GM18499 (cell line): Measurements from ENCODE around the gene FXN.

ENCODE experiments used
- ATAC-seq: cut with Tn5 transposase; IDR thresholded peaks from one replicate; pipeline ENCODE4 v1.9.1; 2021; ENCODE audit warnings: moderate number of reproducible peaks; ENCODE audit not compliant: insufficient read depth, unreplicated experiment

Gene FXN

DNA sequence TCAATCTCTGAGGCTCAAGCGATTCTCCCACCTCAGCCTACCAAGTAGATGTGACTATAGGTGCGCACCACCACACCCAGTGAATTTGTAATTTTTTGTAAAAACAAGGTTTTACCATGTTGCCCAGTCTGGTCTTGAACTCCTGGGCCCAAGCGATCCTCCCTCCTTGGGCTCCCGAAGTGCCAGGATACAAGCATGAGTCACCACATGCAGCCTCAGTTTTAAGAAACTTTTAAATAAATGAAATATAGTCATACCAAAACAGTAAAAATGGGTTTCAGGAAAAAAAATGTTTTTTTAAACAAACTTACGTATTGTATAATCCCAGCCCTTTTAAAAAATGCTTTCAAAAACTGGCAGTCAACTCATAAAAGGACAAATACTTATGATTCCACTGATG lies 26.6 kb downstream of the FXN start:
- ATAC-seq, result no peak

DNA sequence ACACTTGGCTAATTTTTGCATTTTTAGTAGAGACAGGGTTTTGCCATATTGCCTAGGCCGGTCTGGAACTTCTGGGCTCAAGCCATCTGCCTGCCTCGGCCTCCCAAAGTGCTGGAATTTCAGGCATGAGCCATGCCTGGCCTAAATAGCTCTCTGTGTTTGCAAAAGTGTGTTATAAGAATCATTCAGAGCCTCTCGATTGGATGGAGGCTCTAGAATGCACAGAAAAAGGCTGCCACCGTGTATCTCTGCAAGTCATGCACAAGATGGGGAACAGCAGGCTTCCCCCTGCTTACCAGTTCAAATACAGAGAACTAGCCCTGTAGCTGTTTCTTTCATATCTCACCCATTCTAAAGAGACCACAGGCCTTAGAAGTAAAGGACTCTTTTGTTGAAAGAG lies 28.3 kb downstream of the FXN start:
- ATAC-seq, result no peak

DNA sequence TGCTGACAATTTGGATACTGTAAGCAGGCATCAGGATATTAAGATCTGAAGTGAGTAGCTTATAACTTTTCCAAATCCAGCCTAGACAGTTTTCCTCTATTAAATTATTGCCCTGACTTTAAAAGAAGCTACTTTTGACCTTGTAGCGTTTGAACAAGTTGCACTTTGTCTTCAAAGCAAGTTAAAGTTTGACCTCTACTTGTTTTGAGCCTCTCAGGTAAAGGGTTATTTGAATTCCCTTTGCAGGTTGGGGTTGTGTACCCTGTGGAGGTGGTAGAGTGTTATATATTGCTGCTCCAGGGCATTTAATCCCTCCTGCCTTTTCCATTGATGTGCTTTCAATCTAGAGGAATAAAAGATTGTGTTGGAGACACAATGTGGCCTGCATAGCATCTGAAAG lies 30.1 kb downstream of the FXN start:
- ATAC-seq, result no peak

DNA sequence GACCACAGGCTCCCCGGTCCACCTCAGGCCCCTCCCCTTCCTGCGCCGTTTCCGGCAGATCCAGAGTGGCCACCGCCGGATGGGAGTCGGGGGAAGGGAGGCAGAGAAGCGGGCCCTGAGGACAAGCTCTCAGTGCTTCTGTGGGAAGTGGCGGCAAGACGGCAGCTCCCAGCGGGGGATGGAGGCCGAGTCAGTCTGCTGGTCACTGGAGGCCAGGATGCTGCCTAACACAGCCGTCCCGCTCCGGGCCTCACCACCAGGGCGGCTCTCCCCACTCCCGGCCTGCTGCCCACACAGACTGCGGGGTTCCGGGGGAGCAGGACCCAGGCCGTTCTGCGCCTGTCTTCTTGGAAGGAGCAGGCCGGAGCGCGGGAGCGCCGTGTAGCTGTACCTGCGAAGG lies 31.4 kb downstream of the FXN start:
- no peak for ATAC-seq

DNA sequence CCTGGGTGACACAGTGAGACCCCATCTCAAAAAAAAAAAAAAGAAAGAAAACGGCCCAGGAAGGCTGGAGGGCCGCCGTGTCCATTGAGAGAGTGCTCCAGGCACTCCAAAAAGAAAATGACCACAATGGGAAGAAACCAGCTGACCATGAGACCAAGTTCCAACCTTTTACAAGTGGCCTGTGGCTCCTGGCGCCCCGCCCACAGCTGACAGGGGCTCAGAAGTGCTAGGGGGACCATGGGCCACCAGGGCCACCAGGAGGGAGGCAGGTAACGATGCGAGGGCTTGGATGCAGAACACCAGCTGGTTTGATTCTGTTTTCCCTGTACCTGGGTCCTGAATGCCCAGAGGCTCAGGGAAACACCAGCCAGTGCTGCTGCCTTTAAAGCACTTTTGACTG lies 34.6 kb downstream of the FXN start:
- ATAC-seq, result no peak

DNA sequence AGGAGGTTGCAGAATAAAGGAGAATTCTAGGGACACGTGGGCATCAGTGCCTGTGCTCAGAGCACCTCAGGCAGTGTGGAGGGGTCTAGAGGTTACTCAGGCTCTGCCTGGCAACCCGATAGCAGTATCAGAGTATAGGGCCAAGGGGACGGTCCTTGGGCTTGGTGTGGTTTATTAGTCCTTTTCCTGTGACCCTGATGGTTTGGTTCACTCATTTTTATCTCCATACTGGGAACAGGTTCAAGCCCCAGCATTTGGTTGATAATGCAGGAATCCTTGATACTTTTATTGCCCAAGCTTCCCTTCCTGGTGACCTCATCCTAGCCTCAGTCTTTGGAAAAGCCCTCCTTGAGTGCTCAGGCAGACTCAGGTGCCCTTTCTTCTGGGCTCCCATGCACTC lies 35.5 kb downstream of the FXN start:
- ATAC-seq, result no peak

DNA sequence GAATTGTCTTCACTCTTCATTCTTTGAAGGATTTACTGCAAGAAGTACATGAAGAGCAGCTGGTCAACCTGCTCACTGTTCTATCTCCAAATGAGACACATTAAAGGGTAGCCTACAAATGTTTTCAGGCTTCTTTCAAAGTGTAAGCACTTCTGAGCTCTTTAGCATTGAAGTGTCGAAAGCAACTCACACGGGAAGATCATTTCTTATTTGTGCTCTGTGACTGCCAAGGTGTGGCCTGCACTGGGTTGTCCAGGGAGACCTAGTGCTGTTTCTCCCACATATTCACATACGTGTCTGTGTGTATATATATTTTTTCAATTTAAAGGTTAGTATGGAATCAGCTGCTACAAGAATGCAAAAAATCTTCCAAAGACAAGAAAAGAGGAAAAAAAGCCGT lies 37.6 kb downstream of the FXN start:
- ATAC-seq, result no peak

DNA sequence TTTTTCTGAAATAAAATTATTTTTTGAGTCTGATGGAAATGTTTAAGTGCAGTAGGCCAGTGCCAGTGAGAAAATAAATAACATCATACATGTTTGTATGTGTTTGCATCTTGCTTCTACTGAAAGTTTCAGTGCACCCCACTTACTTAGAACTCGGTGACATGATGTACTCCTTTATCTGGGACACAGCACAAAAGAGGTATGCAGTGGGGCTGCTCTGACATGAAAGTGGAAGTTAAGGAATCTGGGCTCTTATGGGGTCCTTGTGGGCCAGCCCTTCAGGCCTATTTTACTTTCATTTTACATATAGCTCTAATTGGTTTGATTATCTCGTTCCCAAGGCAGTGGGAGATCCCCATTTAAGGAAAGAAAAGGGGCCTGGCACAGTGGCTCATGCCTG lies 39.2 kb downstream of the FXN start:
- no peak for ATAC-seq

DNA sequence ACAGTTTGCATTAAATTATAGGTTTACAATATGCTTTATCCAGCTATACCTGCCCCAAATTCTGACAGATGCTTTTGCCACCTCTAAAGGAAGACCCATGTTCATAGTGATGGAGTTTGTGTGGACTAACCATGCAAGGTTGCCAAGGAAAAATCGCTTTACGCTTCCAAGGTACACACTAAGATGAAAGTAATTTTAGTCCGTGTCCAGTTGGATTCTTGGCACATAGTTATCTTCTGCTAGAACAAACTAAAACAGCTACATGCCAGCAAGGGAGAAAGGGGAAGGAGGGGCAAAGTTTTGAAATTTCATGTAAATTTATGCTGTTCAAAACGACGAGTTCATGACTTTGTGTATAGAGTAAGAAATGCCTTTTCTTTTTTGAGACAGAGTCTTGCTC lies 41.0 kb downstream of the FXN start:
- ATAC-seq, result no peak

DNA sequence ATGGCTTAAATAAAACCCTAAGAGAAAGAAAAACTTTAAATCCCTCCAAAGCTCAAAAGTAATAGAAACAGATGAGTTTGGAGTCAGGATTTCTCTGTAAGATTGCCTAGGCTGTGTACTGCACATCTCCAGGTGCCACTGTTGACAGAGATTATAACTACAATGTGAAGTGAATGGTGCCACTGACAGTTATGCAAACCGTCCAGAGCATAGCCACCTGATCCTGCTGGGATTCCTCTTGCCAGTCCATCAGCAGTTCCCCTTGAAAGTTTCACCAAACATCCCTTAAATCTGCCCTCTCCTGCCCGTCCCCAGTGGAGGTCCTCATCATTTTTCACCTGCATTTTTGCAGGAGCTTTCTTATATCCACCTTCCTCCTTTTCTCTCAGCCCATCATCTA lies 42.5 kb downstream of the FXN start:
- ATAC-seq, result no peak

DNA sequence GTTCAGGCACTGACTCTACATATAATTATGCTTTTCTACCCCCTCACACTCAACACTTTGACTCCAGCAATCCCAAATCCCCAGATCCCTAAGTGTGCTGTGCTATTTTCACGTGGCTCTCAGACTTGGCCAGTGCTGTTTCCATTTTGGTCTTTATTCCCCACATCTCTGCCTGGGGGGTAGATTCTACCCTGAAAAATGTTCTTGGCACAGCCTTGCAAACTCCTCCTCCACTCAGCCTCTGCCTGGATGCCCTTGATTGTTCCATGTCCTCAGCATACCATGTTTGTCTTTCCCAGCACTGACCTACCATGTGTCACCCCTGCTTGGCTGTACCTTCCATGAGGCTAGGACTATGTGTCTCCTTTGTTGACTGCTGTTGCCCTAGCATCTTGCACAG lies 43.0 kb downstream of the FXN start:
- no peak for ATAC-seq

DNA sequence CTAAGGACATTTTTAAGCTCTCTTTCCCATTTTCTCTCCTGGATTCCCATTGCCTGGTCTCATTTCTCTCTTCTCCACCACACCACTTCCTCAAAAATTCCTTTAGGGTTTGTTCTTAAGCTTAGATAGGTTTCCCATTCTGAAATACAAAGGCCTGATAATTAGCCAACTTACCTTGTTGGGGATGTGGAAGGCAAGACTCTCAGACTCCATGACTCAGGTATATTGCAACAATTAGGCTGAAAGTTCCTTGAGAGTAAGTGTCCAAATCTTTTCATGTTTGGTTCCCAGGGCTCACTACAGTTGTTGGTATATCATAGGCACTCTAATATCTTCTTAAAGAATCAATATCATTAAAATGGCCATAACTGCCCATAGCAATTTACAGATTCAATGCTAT lies 43.6 kb downstream of the FXN start:
- no peak for ATAC-seq

DNA sequence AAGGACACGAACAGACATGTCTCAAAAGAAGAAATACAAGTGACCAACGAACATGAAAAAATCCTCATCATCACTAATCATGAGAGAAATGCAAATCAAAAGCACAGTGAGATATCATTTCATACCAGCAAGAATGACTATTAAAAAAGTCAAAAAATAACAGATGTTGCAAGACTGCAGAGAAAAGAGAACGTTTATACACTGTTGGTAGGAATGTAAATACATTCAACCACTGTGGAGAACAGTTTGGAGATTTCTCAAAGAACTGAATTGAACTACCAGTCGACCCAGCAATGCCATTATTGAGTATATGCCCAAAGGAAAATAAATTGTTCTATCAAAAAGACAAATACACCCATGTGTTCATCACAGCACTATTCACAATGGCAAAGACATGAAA lies 45.7 kb downstream of the FXN start:
- no peak for ATAC-seq

DNA sequence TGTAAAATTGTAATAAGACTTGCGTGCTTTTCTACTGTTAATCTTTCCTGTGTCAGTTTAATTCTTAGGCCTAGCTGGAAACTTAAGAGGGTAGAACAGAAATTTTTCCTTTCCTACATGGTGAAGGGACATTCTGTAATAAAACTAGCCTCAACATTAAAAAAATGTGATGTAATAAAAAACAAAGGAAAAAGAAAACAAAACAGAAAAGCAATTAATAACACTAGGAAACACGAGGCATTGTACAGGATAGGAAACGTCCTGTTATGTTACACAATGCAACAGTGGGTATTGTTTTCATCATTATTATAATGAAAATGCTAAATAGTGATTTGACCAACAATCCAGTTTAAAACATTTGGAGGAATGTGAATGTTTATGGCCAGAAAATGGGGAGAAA lies 47.8 kb downstream of the FXN start:
- ATAC-seq, result no peak

DNA sequence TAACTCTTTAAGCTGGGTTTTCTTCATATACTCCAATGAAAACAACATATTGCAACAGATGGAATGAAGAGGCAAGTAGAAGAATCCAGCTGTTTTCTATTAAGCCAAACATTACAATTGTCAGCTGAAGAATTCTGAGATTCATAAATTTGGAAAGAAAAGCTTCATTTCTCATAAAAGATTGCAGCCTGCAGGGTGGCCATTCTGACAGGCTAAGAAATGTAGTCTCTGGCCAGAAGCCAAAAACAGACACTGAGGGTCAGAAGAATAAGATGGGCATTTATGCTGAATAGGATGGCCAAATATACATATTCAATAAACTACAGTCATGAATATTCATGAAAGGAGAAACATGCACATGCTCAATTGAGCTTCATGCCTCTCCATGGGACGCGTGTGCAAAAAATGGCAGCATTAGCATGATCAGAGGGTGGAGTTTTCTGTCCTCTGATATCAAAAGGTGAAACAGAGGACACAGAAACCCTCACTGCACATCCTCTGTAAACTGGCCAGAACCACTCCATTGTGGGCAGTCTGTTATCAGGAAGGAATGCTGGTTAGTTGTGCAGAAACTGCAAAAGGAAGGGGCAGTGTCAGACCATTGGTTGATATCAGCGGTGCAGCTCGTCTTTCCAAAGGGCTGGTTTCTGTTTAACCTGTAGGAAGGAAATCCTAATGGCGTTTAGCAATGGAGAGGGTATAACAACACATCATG lies 50.2 kb downstream of the FXN start:
- ATAC-seq, result no peak

DNA sequence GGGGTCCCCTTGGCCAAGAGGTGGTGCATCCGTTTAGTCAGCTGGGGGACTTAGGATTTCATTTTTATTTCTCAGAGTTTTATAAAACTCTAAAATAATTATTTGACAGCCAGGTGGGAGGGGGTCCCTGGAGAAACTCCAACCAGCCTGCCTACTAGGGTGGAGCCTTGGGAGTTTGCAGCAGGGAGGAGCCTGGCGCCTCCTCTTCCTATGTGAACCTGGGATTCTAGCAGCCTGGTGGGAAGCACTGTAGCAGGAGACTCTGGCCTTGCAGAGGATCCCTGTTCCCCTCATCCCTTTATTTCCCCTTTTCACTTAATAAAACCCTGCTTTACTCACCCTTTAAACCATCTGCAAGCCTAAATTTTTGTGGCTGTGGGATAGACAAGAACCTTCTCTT lies 50.8 kb downstream of the FXN start:
- ATAC-seq, result no peak

DNA sequence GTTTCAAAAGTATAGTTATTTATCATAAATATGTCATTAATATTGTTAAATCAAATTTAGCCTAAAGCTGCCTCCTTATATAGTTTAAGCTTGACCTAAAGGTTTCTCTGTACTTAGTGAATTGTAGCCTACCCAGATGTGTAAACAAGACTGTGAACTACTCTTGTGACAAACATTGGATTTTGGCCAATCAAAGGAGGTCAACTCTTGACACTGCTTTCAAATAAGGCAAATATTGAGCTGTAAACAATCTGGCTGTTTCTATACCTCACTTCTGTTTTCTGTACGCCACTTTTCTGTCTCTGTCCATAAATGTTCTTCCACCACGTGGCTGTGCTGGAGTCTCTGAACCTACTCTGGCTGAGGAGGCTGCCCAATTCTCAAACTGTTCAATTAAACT lies 51.2 kb downstream of the FXN start:
- no peak for ATAC-seq

DNA sequence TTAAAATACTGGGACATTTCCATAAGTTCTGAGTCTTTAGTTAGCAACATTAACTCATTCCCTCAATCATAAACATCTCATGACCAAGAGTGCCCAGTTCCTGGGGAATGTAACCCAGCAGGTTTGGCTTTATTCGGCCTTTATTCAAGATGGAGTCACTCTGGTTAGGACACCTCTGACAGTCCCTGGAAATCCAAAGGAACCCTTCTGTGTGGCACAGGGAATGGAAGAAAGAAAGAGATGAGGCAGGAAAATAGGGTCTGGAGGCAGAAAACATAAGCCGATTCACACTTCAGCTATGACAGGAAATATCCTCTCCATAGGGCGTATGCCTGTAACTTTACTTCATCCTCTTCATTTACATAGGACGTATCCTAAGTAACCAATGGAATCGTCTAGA lies 53.5 kb downstream of the FXN start:
- ATAC-seq, result no peak

DNA sequence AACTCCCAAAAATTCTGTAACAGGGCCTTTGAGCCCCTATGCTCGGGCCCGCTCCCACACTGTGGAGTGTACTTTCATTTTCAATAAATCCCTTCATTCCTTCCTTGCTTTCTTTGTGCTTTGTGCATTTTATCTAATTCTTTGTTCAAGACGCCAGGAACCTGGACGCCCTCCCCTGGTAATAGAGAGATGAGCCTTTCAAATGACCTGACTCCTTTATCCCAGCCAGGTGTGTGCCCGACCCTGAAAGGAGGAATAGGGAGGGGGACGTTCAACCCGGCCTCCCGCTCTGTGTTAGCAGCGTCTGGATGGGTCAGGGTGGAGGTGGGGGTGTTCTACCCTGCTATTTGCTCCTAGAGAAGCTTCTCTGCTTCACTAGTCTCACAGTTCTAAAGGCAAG lies 53.9 kb downstream of the FXN start:
- ATAC-seq, result no peak

DNA sequence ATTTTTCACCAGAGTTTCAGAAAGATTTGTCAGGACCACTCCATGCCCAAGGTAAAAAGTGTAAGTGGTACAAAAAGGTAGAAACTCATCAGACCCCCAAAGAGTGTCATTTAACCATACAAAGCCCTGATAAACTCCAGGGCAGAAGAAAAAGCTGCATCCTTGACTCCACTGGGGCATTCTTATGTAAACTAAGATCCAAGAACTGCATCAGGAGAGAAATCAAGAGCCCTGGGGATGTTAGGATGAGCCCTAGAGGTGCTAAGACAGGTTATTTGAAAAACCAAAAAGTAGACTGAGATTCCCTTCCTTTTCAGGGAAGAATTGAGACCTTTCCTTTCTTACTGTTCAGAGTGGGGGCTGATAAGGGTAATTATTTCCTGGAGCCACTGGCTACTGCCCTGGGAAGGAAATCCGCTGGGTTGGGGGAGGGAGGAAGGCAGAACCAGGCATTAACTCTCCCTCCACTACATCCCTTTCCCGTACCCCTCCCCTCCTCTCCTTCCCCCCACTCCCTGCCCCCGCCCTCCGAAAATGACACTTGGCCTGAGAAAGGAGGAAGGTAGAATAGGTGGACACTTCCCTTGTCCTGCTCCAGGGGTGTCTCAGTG lies 54.7 kb downstream of the FXN start:
- ATAC-seq, result no peak

DNA sequence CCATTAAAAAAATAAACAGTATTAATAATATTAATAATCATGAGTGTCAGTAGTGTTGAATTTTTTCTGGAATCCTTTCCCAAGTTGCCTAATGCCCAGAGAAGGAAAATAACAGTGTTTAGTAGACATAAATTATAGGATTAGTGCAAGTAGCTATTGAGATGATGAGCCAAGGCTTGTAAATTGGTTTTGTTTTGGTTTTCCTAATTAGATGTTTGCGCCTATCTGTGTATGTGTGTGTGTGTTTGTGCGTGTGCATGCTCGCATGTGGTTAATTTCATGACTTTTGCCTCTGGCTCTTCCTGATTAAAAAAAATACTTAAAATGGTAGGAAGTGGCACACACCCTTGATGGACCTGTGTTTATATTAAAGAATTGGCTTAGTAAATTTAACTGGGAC lies 55.4 kb downstream of the FXN start:
- ATAC-seq, result no peak

DNA sequence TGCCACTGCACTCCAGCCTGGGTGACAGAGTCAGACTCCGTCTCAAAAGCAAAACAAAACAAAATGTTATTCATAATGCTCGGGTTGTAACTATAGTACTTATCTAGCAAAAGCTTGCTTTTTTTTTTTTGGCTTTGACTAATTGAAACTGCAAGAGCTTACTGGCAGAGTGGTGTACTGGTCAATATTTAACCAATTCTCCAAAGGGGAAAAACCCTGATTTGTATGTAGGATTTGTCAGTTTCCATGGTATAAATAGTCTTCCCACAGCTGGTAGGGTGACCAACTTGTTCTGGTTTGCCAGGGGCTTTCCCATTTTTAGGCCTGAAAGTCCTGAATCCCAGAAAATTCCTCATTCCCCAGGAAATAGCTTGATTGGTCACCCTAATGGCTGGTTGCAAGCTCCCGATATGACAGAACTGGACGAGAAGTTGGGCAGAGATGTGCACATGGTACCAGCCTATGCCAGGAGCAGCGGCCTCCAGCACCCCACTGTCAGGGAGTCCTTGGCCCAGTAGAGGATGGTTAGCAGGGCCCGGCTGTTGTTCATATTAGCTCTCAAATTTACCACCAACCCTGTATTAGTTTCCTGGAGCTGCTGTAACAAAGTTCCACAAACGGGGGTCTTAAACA lies 58.0 kb downstream of the FXN start:
- ATAC-seq, result no peak
